Inferior parietal cortex (tissue), 1 donor: Measurements from ENCODE around the gene ANXA6.

Experiments
- DNase-seq: peaks from one replicate; pipeline ENCODE4 v3.0.0-alpha.2; 2016; ENCODE audit errors: extremely low spot score

Gene ANXA6

GRCh38 chr5:151128817-151129216 lies 28.8 kb downstream of the ANXA6 start:
- DNase-seq = no peak

DNA sequence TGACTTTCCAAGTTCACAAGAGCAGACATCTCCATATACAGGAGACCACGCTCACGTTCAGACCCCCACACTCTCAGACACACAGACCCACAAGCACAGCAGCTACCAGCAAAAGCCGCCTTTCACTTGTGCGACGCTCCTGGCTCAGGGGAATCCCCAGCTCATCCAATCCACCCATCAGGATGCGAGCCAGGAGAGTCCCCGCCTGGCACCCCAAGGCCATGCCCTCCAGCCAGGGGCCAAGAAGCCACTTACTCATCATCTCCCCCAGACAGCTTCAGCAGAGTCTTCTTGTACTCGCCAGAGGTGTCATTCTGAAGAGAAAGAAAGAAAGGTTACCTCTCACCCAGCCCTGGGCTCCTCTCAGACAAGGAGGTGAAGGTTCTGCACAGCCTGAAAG lies 29.7 kb downstream of the ANXA6 start:
- DNase-seq = no peak

- DNase-seq = peak; percentile 70
These were observed 31.4 kb downstream of the ANXA6 start for GRCh38 chr5:151126199-151126645.

- no peak for DNase-seq
These were observed 32.2 kb downstream of the ANXA6 start for GRCh38 chr5:151125421-151125820.

DNA sequence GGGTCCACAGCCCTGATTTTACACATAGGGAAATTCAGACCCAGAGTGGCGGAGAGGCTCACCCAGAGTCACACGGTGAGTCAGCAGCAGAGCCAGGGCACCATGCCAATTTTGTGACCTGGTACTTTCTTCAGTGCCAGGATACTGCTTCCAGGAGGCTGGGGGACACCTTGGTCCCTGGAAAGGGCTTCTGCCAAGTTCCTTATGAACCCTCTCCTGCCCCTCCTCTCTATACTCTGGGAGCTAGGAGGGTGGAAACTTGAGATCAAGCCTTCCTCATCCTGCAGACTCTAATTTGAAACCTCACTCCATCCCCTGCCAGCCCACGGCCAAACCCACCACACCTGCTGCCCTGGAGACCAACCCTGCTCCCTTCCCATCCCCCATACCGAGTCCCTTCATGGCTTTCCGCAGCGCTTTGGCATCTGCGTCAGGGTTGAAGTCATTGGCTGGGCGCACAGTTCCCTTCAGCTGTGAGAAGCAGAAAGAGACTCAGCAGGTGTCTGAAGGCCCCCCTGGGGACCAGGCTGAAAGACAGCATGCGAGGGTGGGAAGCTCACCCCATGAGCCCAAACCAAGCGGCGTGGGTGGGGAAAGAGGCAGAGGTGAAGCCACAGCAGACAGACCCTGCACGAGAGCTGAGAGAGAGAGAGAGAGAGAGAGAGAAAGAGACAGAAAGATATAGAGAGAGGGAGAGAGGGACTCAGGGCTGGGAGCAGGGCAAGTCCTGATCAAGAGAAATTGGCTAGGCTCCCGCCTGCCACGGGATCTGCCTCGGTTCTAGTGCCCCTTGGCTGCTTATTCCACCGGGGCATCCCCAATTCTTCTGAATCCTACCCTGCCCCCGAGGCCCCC lies 33.5 kb downstream of the ANXA6 start:
- no peak for DNase-seq

DNA sequence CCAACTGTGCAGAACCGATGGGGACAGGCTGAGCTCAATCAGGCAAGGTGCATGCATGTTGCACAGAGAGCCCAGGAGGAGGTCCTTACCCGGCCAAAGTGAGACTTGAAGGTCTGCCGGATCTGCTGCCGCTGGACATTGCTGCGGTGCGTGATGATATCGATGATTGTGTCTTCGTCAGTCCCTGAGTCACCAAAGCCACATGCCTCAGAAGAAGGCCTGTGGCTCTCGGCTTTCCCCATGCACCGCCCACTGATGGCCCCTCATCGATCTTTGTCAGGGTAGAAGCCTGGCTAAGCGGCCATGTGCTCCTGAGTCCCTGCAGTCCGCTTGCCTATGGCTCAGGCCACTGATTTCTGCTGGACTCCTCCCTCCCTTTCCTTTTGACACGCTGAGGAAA lies 34.8 kb downstream of the ANXA6 start:
- DNase-seq = no peak

DNA sequence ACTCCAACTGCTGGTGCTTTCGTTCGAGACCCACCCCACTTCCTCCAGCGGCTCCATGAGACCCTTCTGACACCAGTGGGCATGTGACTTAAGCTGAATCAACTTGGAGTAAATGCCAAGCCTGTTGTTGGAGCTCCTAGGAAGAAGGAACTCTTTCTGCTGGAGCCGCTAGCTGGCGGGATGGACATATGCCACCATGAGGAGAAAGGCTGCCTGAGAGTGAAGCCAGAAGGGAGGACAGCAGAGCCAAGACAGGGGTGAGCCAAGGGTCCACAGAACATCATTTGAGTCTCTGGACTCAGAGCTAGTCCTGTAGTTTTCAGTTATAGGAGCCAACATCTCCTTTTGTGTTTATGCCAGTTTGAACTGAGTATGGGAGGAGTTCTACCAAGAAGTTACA lies 35.9 kb downstream of the ANXA6 start:
- DNase-seq = no peak

GRCh38 chr5:151121095-151121494 lies 36.5 kb downstream of the ANXA6 start:
- DNase-seq = no peak

GRCh38 chr5:151118913-151119575 lies 38.5 kb downstream of the ANXA6 start:
- no peak for DNase-seq

DNA sequence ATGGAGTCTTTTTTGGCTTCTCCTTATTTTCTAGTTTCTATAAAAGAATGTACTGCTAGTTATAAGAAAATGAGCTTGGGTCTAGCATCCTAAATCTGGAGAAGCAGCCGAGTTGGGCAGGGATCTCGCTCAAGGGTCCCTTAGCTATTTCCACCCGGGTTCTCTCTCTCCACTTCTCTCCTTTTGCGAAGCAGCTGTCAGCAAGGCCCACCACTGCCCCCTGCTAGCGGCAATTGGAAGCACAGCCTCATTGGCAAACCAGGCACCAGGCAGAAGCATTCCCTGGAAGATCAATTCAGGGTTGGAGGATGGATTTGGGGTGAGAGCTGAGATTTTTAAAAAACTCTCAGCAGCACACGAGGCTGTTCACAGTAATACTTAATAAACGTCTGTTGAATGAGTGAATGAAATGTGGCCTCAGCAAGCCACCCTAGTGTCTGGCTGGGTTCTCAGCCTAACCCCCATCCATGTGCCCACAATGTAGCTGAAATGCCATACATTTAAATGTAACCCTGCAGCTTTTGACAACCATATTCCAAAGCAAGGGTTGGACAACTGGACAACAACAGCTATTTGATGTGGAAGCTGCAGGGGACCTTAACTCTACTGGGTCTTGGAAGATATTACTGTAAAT lies 42.2 kb downstream of the ANXA6 start:
- peak; percentile 75 for DNase-seq

GRCh38 chr5:151113651-151114050 lies 43.9 kb downstream of the ANXA6 start:
- DNase-seq = no peak

DNA sequence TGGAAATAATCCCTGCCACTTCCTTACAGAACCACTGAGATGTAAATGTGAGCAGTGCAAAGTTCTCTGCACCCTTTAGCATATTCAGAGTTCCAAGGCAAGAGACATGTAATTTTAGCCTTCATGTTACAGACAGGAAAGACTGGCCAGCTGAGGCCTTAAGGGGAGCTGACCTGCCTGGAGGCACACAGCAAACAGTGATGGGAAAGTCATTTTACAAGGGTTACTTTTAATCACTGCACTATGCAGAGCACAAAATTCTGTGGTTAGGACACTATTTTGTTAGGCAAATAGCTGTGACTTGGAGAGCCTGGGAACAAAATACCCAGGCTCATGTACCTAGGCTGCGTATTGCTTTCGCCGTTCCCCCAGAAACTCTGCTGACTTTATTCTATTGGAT lies 46.6 kb downstream of the ANXA6 start:
- no peak for DNase-seq

GRCh38 chr5:151110122-151110681 lies 47.4 kb downstream of the ANXA6 start:
- DNase-seq = no peak

DNA sequence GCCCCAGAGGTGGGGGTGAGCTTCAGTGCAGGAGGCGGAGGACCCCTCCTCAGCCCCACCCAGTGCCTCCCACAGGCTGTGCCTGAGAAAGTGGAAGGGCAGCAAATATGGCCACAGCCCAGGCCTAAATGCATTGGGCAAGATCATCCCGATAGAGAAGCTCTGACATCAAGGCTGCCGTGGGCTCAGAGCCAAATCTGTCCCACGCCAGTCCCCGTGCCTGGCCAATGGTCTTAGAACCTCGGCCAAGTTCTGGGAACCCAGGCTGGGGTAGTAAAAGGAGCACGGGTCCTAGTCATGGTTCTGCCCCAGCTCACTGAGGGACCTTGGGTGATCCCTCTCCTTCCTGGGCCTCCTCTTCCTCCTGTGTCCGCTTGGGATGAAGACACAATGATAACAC lies 49.0 kb downstream of the ANXA6 start:
- DNase-seq = no peak

DNA sequence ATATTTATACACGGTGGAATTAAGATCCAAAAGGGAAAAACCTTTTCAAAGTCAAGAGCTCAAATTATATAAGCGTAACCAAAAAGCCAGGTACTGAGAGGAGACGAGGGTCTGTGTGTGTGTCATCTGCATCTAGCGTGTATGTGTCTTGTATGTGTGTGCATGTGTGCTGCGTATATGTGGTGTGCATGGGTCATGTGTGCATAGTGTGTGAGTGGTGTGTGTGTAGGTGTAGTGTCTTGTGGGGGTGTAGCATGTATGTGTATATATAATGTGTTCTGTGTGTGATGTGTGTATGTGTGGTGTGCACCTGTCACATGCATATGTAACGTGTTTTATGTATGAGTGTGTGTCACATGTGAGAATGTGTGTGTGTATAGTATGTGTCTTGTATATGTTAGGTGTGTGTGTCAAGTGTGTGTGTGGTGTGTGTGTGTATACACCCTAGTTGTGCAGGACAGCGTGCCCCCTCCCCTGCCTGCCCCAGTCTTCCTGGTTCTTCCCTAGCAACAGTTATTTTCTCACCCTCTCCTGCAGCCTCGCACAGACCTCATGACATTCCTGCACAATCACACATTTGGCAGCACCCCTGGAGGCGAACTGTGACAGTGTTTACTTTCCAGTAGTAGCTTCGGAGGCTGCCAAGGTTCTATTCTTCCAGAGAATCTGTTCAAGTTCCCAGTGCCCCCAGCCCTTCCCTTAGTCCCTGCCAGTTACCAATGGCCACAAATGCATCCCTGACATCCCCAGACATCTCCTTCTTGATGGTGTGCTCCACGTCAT lies 49.6 kb downstream of the ANXA6 start:
- no peak for DNase-seq

DNA sequence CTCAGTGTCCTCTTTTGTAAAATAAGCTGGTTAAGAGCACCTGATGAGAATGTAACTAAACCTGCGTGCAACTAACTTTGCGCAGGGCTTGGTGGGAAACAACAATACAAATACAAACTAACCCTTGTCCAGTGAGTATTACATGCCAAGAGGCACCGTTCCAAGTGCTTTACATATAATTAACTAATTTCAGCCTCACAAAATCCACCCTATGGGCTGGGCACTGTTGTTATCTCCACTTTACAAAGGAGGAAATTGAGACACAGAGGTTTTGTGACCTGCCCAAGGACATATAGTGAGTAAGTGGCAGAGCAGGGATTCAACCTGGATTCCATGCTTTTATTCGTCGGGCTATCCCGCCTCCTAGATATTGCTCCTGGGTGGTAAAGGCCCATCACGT lies 50.5 kb downstream of the ANXA6 start:
- no peak for DNase-seq

DNA sequence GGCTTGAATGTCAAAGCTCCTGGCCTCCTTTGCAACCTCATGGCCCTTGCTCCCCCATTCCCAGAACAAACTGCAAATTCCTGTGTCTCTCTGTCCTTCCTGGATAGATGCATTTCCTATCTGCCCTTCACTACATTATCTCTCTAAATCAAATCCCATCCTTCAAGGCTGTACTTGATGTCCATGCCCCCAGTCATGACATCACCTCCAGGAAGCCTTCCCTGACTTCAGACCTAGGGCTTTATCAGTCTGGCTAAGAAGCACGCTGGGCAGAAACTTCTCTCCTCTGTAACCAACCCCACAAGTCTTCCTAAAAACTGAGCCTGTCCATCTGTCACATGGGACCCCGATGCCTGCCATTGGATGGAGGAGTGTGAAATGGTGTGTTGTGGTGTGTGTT lies 51.1 kb downstream of the ANXA6 start:
- no peak for DNase-seq

DNA sequence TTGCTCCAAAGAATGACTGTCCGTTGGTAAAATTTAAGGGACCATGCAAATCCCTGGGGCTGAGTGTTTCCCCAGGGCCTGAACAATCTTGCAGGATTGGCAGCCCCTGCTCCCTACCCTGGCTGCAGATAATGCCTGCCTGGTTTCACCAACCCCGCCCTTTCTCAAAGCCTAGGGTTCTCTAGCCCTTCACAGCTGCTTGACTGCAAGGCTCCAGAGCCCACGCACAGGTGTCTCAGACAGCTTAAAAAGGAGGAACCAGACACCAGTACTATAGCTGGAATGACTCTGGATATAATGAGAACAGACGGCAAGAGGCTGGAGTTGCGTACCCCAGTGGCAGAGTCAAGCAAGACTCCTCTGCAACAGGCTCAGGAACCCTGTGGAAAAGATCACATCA lies 51.5 kb downstream of the ANXA6 start:
- no peak for DNase-seq

GRCh38 chr5:151105561-151105960 lies 52.0 kb downstream of the ANXA6 start:
- no peak for DNase-seq

DNA sequence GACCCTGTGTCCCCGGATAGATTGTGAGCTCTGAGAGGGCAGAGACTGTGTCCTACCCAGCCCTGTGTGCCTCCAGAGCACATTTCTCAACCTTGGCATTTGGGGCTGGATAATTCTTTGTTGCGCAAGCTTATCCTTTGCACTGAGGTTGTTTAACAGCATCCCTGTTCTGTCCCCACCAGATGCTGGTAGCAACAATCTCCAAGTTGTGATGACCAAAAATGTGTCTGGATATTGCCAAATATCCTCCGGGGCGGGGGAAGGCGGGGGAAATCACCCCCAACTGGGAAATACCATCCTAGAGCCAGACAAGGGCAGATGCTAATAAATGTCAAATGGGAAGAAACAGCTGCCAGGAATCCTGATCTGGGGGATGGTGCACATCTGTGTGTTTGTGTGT lies 52.8 kb downstream of the ANXA6 start:
- no peak for DNase-seq

DNA sequence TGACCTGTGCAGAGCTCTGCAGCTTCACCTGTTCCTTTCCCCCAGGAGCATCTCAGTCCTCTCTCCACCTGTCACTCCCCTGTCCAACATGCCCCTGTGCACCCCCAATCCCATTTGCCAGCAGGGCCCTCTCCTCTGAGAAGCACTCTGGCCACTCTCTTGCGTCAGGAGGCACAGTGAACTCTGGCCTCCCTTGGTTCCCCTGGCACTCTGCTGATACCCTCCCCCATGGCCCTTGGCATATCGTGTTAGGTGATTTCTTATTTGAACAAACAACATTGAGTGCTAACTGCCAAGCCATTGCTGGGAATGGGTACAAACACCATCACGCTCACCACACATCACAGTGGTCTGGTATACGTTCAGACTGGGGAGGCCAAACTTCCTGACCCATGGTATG lies 55.8 kb downstream of the ANXA6 start:
- DNase-seq = no peak

GRCh38 chr5:151101151-151101550 lies 56.4 kb downstream of the ANXA6 start:
- DNase-seq = no peak
